Mesenchymal stem cell (in vitro differentiated cells and primary cell): ENCODE results near the gene NOP16.

Experiments used
- DNase-seq: peaks from one replicate; pipeline ENCODE4 v3.0.0-alpha.2; 2013
- H2AFZ ChIP-seq: one replicate; pipeline ENCODE4 v1.6.1; 2013; ENCODE audit warnings: low read depth, mild to moderate bottlenecking, control low read depth, inconsistent platforms, low read length, moderate library complexity
- H2AK5ac ChIP-seq: 2 replicates; pipeline ENCODE4 v1.6.1; 2013; ENCODE audit warnings: low read length, moderate library complexity, mild to moderate bottlenecking, inconsistent platforms; ENCODE audit not compliant: severe bottlenecking
- H2BK120ac ChIP-seq: one replicate; pipeline ENCODE4 v1.6.1; 2013; ENCODE audit warnings: low read depth, mild to moderate bottlenecking, inconsistent platforms, low read length, moderate library complexity
- H2BK12ac ChIP-seq, 2 experiments: one replicate each; pipeline ENCODE4 v1.6.1; 2013; ENCODE audit warnings: inconsistent platforms in 2 of 2, low read length in 2 of 2, mild to moderate bottlenecking in 2 of 2, moderate library complexity in 2 of 2, control low read depth in 1 of 2
- H2BK15ac ChIP-seq: one replicate; pipeline ENCODE4 v1.6.1; 2013; ENCODE audit warnings: mild to moderate bottlenecking, low read depth, inconsistent platforms; ENCODE audit not compliant: poor library complexity, severe bottlenecking
- H2BK5ac ChIP-seq: 2 replicates; pipeline ENCODE4 v1.6.1; 2013; ENCODE audit warnings: low read depth, mild to moderate bottlenecking, low read length, control low read depth, inconsistent platforms; ENCODE audit not compliant: poor library complexity, severe bottlenecking
- H3K14ac ChIP-seq, 2 experiments: one replicate each; pipeline ENCODE4 v1.6.1; 2013; ENCODE audit warnings: inconsistent platforms in 2 of 2, low read length in 2 of 2, control low read depth in 1 of 2, mild to moderate bottlenecking in 1 of 2, moderate library complexity in 1 of 2
- H3K18ac ChIP-seq, 2 experiments: one replicate each; pipeline ENCODE4 v1.6.1; 2013; ENCODE audit warnings: inconsistent platforms in 2 of 2, low read length in 2 of 2, control low read depth in 1 of 2, low read depth in 1 of 2, mild to moderate bottlenecking in 1 of 2
- H3K23ac ChIP-seq, 2 experiments: one replicate each; pipeline ENCODE4 v1.6.1; 2013; ENCODE audit warnings: inconsistent platforms in 2 of 2, low read length in 2 of 2, mild to moderate bottlenecking in 2 of 2, moderate library complexity in 2 of 2, control low read depth in 1 of 2
- H3K27ac ChIP-seq: 2 replicates; pipeline ENCODE4 v1.5.1; 2013; ENCODE audit warnings: mild to moderate bottlenecking, moderate library complexity, low read length, control low read depth, inconsistent platforms; ENCODE audit not compliant: poor library complexity, severe bottlenecking
- H3K27me3 ChIP-seq, 2 experiments: 2 replicates each; pipeline versions ENCODE4 v1.6.1 to v1.7.0; 2013; ENCODE audit warnings: low read length in 2 of 2, mild to moderate bottlenecking in 2 of 2, moderate library complexity in 2 of 2, control low read depth in 1 of 2, inconsistent platforms in 1 of 2; ENCODE audit not compliant: control insufficient read depth in 1 of 2, insufficient read depth in 1 of 2
- H3K36me3 ChIP-seq, 2 experiments: 2 replicates each; pipeline versions ENCODE4 v1.6.1 to v1.7.0; 2013; ENCODE audit warnings: low read length in 2 of 2, control low read depth in 1 of 2, inconsistent platforms in 1 of 2, low read depth in 1 of 2, mild to moderate bottlenecking in 1 of 2; ENCODE audit not compliant: insufficient read depth in 2 of 2, control insufficient read depth in 1 of 2
- H3K4ac ChIP-seq, 2 experiments: one replicate each; pipeline ENCODE4 v1.6.1; 2013; ENCODE audit warnings: inconsistent platforms in 2 of 2, low read length in 2 of 2, mild to moderate bottlenecking in 2 of 2, moderate library complexity in 2 of 2, control low read depth in 1 of 2, low read depth in 1 of 2
- H3K4me1 ChIP-seq: 2 replicates; pipeline ENCODE4 v1.6.1; 2013; ENCODE audit warnings: low read depth, low read length, control low read depth; ENCODE audit not compliant: control insufficient read depth, insufficient read depth
- H3K4me2 ChIP-seq: 2 replicates; pipeline ENCODE4 v1.6.1; 2013; ENCODE audit warnings: low read length, mild to moderate bottlenecking, inconsistent platforms; ENCODE audit not compliant: poor library complexity, severe bottlenecking
- H3K4me3 ChIP-seq, 2 experiments: 2 replicates each; pipeline versions ENCODE4 v1.5.1 to v1.7.0; 2013; ENCODE audit warnings: low read length in 2 of 2, mild to moderate bottlenecking in 2 of 2, control low read depth in 1 of 2, low read depth in 1 of 2; ENCODE audit not compliant: insufficient read depth in 1 of 2
- H3K79me1 ChIP-seq: replicated peaks from 2 replicates; pipeline ENCODE4 v1.6.1; 2013; ENCODE audit warnings: mild to moderate bottlenecking, control low read depth, low read length, inconsistent platforms; ENCODE audit not compliant: poor library complexity, severe bottlenecking
- H3K9ac ChIP-seq: 2 replicates; pipeline ENCODE4 v1.7.0; 2013; ENCODE audit warnings: mild to moderate bottlenecking, low read length, moderate library complexity
- H3K9me3 ChIP-seq: 2 replicates; pipeline ENCODE4 v1.7.0; 2013; ENCODE audit warnings: mild to moderate bottlenecking, low read length; ENCODE audit not compliant: control insufficient read depth
- H4K8ac ChIP-seq: one replicate; pipeline ENCODE4 v1.6.1; 2013; ENCODE audit warnings: inconsistent platforms, mild to moderate bottlenecking, low read length, moderate library complexity
- H4K91ac ChIP-seq: one replicate; pipeline ENCODE4 v1.6.1; 2013; ENCODE audit warnings: mild to moderate bottlenecking, low read length, inconsistent platforms
- WGBS: methylation state at CpG from one replicate; pipeline ENCODE4 v1.1.7; 2013; ENCODE audit warnings: mixed read lengths; 5-methylcytosine and 5-hydroxymethylcytosine counted together

The NOP16 gene

GRCh38 chr5:176427971-176428370 is 39.6 kb upstream of the NOP16 start:
- Histone ChIP-seq H3K14ac (no peak overlapping the region), H3K4me1 (peaks cover 3% of the 10 kb centered on the region), H3K9me3 (no peaks in the 10 kb centered on the region), H3K23ac (no peak overlapping the region), H2BK12ac (no peak overlapping the region), H3K4ac (no peak overlapping the region), H2BK5ac (no peak overlapping the region), H2AK5ac (no peak overlapping the region), H3K4me2 (no peak overlapping the region), H2AFZ (no peak overlapping the region), H3K27me3 (peaks cover 0 to 9% of the 10 kb centered on the region in 2 experiments), H4K8ac (no peak overlapping the region), H3K79me1 (no peaks in the 10 kb centered on the region), H3K18ac (no peak overlapping the region), H3K36me3 (no peaks in the 10 kb centered on the region), H3K9ac (no peak overlapping the region), H3K4me3 (no peak overlapping the region), H3K27ac (no peak overlapping the region), H2BK15ac (no peak overlapping the region), H2BK120ac (no peak overlapping the region), H4K91ac (no peak overlapping the region)
- DNase-seq: no peak
- WGBS: 84% methylated on average over 4 of the region's 4 CpGs

- Histone ChIP-seq H3K4me2 (no peak overlapping the region), H3K36me3 (no peaks in the 10 kb centered on the region), H2AK5ac (no peak overlapping the region), H3K4me1 (peaks cover under 1% of the 10 kb centered on the region), H3K9ac (no peak overlapping the region), H3K9me3 (no peaks in the 10 kb centered on the region), H3K14ac (no peak overlapping the region), H3K18ac (no peak overlapping the region), H2BK5ac (no peak overlapping the region), H2BK15ac (no peak overlapping the region), H3K27ac (no peak overlapping the region), H2AFZ (no peak overlapping the region), H3K27me3 (peaks cover 0 to 4% of the 10 kb centered on the region in 2 experiments), H2BK120ac (no peak overlapping the region), H3K23ac (no peak overlapping the region), H2BK12ac (no peak overlapping the region), H4K8ac (no peak overlapping the region), H4K91ac (no peak overlapping the region), H3K4ac (no peak overlapping the region), H3K4me3 (no peak overlapping the region), H3K79me1 (no peaks in the 10 kb centered on the region)
- WGBS: 86% methylated on average over 1 of the region's 1 CpG
- DNase-seq: no peak
Observed at GRCh38 chr5:176426876-176427275, 38.5 kb upstream of the NOP16 start.

- WGBS: 100% methylated on average over 1 of the region's 1 CpG
- no peak overlapping the region for H4K91ac ChIP-seq
- no peak overlapping the region for H2AFZ ChIP-seq
- H3K36me3 ChIP-seq: no peaks in the 10 kb centered on the region
- no peak overlapping the region for H3K23ac ChIP-seq
- no peak overlapping the region for H3K4me2 ChIP-seq
- no peak overlapping the region for H2AK5ac ChIP-seq
- no peak overlapping the region for H2BK12ac ChIP-seq
- no peak overlapping the region for H3K4me3 ChIP-seq
- no peaks in the 10 kb centered on the region for H3K79me1 ChIP-seq
- no peak for DNase-seq
- peaks cover 0 to 4% of the 10 kb centered on the region in 2 experiments for H3K27me3 ChIP-seq
- H3K9ac ChIP-seq: no peak overlapping the region
- no peak overlapping the region for H3K14ac ChIP-seq
- no peak overlapping the region for H3K27ac ChIP-seq
- no peak overlapping the region for H2BK15ac ChIP-seq
- H3K18ac ChIP-seq: no peak overlapping the region
- H3K9me3 ChIP-seq: no peaks in the 10 kb centered on the region
- no peak overlapping the region for H2BK5ac ChIP-seq
- no peak overlapping the region for H4K8ac ChIP-seq
- no peak overlapping the region for H2BK120ac ChIP-seq
- H3K4ac ChIP-seq: no peak overlapping the region
- H3K4me1 ChIP-seq: no peaks in the 10 kb centered on the region
Observed at GRCh38 chr5:176425791-176426190, 37.4 kb upstream of the NOP16 start.

GRCh38 chr5:176425138-176425537 is 36.7 kb upstream of the NOP16 start:
- no peak overlapping the region for H3K27ac ChIP-seq
- no peak overlapping the region for H3K4me2 ChIP-seq
- H3K14ac ChIP-seq: no peak overlapping the region
- H2AFZ ChIP-seq: no peak overlapping the region
- H3K9ac ChIP-seq: no peak overlapping the region
- peaks cover 0 to 11% of the 10 kb centered on the region in 2 experiments for H3K27me3 ChIP-seq
- WGBS: 40% methylated on average over 1 of the region's 1 CpG
- H4K8ac ChIP-seq: no peak overlapping the region
- H3K4me1 ChIP-seq: no peaks in the 10 kb centered on the region
- no peak overlapping the region for H2BK12ac ChIP-seq
- no peak overlapping the region for H2BK5ac ChIP-seq
- no peak for DNase-seq
- H2BK15ac ChIP-seq: no peak overlapping the region
- H2AK5ac ChIP-seq: no peak overlapping the region
- no peak overlapping the region for H3K23ac ChIP-seq
- H3K18ac ChIP-seq: no peak overlapping the region
- no peak overlapping the region for H3K4ac ChIP-seq
- no peaks in the 10 kb centered on the region for H3K9me3 ChIP-seq
- H3K36me3 ChIP-seq: no peaks in the 10 kb centered on the region
- H3K79me1 ChIP-seq: no peaks in the 10 kb centered on the region
- H3K4me3 ChIP-seq: no peak overlapping the region
- no peak overlapping the region for H4K91ac ChIP-seq
- no peak overlapping the region for H2BK120ac ChIP-seq
